HUES6 (cell line): Measurements from ENCODE around the gene GNPTG.

Source experiments
- H3K27ac ChIP-seq: 2 replicates; pipeline ENCODE4 v1.7.0; 2013; ENCODE audit warnings: low read depth, mild to moderate bottlenecking, low read length, inconsistent platforms
- H3K27me3 ChIP-seq: 2 replicates; pipeline ENCODE4 v1.6.1; 2013; ENCODE audit warnings: low read length; ENCODE audit not compliant: control insufficient read depth, insufficient read depth
- H3K36me3 ChIP-seq: 2 replicates; pipeline ENCODE4 v1.6.1; 2013; ENCODE audit warnings: low read length; ENCODE audit not compliant: control insufficient read depth, insufficient read depth
- H3K4me1 ChIP-seq: 2 replicates; pipeline ENCODE4 v1.6.1; 2013; ENCODE audit warnings: low read length; ENCODE audit not compliant: control insufficient read depth, insufficient read depth
- H3K4me3 ChIP-seq: 2 replicates; pipeline ENCODE4 v1.5.1; 2013; ENCODE audit warnings: low read depth, low read length
- H3K9ac ChIP-seq: one replicate; pipeline ENCODE4 v1.6.1; 2013; ENCODE audit warnings: mild to moderate bottlenecking, low read length
- H3K9me3 ChIP-seq: 2 replicates; pipeline ENCODE4 v1.6.1; 2013; ENCODE audit warnings: low read depth, low read length; ENCODE audit not compliant: control insufficient read depth, insufficient read depth

Gene GNPTG

DNA sequence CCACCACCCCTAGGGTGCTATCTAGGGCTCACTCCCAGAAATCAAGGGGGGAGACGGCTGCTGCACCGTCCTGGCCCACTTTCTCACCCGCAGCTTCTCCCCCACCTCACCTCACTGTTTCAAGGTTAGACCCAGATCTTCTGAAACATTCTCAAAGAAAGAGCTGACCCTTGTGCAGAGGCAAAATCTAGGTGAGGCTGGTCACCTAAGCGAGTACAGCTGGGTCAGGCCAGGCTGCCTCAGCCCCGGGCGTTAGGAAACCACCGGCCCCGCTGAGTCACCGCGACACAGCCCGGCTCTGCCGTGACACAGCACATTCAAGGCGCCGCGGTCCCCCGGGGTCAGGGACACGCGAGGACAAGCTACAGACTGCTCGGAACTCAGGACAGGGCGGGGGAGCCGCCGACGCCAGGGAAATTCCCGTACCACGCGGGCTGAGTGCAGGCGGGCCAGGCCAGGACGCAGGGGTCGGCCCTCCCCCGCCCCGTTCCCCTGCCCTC is 27.1 kb downstream of the GNPTG start:
- H3K9ac ChIP-seq = peak overlapping the region; percentile 97
- H3K4me3 ChIP-seq = peak overlapping the region; percentile 86
- H3K9me3 ChIP-seq = no peaks in the 10 kb centered on the region
- peak overlapping the region; percentile 99 for H3K27ac ChIP-seq
- peaks cover 20% of the 10 kb centered on the region for H3K36me3 ChIP-seq
- peaks cover 16% of the 10 kb centered on the region for H3K4me1 ChIP-seq
- no peaks in the 10 kb centered on the region for H3K27me3 ChIP-seq

DNA sequence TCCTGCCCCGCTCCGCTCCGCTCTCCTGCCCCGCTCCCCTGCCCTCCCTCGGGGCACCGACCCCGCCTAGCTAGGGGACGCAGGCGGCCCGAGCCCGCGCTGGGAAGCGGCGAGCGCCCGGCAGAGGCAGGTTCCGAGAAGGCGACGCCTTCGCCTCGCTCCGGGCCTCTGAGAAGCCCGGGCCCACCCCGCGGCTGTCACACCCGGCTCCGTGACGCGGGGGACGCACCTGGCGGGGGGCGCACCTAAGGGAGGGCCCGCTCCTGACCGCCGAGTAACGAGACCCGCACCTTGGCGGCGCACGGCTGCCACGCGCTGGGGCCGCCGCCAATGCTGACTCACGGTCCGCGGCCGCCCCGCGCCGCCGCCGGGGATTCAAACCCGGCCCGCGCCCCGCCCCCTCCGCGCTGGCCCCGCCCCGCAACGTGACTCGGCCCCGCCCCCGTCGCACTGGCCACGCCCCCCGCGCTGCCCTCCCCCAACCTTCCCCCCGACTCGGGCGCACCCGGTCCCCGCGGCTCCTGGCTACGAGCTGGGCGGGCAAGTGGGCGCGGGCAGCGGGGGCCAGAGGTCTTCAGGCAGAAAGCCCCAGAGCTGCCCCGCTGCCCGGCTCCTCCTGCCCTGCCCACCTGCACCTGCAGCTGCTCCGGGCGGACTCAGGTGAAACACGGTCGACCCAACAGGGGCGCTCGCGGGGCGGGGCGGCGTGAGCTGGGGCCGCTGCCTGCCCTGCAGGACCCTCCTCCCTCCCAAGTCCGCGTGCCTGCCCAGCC is 27.8 kb downstream of the GNPTG start:
- Histone ChIP-seq H3K27ac (peak overlapping the region; percentile 99), H3K4me3 (peak overlapping the region; percentile 86), H3K36me3 (peaks cover 20% of the 10 kb centered on the region), H3K9ac (peak overlapping the region; percentile 97), H3K4me1 (peaks cover 16% of the 10 kb centered on the region), H3K9me3 (no peaks in the 10 kb centered on the region), H3K27me3 (no peaks in the 10 kb centered on the region)

DNA sequence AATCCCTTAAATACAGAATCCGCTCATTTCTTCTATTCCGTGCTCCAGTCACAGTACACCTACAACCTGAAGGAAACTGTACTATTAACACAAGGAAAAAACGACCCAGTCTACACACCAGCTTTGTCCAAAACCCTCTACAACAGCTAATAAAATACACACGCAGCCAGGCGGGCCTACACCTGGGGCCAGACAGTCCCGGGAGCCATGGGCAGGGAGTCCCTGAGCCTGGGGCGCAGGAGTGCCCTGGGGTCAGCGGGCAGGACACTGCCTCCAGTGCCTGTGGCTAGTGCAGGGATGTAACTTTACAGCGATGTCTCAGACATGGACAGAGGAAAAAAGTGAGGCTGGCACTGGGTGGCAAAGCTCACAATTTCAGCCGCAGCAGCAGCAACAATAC is 28.5 kb downstream of the GNPTG start:
- Histone ChIP-seq H3K36me3 (peaks cover 22% of the 10 kb centered on the region), H3K9ac (no peak overlapping the region), H3K4me3 (peak overlapping the region; percentile 86), H3K9me3 (no peaks in the 10 kb centered on the region), H3K4me1 (peaks cover 16% of the 10 kb centered on the region), H3K27me3 (no peaks in the 10 kb centered on the region), H3K27ac (no peak overlapping the region)

DNA sequence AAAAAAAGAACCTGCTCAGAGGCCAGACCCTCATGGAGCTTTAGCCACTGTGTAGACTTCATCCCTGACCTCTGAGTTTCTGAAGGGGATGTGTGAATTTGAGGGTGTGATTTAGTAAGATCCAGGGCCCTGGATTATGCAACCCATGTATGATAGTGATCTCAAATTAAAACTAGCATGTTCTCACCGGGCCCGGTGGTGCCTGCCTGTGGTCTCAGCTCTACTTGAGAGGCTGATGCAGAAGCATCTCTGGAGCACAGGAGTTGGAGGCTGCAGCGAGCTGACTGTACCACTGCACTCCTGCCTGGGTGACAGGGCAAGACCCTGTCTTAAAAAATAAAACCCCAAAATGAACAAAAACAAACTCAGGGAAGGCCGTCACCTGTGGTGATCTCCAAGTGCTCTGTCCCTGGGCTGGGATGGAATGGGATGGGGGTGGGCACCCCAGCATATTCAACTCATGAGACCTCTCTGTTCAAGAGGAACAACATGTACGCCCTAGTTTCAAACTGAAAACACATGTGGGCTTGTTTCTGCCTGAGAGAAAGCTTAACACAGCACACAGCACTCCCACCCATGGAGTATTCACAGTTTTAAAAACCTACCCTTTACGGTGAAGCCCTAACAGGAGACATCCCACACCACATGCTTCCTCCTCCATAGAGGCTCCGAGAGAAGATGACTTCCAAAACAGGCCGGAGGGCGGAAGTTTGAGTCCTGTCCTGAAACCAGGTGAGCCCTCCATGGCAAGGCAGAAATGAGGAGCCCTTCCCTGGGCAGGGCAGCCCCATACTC is 30.1 kb downstream of the GNPTG start:
- Histone ChIP-seq H3K27me3 (no peaks in the 10 kb centered on the region), H3K4me3 (no peak overlapping the region), H3K4me1 (peaks cover 16% of the 10 kb centered on the region), H3K36me3 (peaks cover 11% of the 10 kb centered on the region; the same call in 1 of the 2 replicates), H3K9me3 (no peaks in the 10 kb centered on the region), H3K27ac (no peak overlapping the region), H3K9ac (no peak overlapping the region)

DNA sequence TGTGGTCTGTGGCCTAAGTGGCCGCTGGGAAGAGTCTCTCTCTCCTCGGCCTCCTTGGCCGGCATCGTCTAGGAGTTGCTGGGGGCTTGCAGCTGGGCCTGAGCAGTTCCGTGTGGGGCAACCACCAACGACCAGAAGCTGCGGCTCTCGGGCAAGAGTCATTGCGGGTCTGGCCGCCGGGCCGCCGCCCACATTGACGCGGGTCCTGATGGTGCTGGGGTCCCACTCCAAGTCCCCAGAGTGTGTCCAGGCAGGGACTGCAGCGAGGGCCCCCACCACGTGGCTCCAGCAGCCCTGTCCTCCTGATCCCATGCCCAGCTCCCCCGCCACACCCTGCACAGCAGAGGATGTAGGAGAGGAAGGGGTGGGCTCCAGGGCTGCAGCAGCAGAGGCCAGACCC is 31.8 kb downstream of the GNPTG start:
- H3K27me3 ChIP-seq = no peaks in the 10 kb centered on the region
- H3K9ac ChIP-seq = no peak overlapping the region
- H3K36me3 ChIP-seq = peaks cover 14% of the 10 kb centered on the region
- no peak overlapping the region for H3K4me3 ChIP-seq
- no peaks in the 10 kb centered on the region for H3K9me3 ChIP-seq
- H3K4me1 ChIP-seq = peaks cover 6% of the 10 kb centered on the region
- no peak overlapping the region for H3K27ac ChIP-seq

DNA sequence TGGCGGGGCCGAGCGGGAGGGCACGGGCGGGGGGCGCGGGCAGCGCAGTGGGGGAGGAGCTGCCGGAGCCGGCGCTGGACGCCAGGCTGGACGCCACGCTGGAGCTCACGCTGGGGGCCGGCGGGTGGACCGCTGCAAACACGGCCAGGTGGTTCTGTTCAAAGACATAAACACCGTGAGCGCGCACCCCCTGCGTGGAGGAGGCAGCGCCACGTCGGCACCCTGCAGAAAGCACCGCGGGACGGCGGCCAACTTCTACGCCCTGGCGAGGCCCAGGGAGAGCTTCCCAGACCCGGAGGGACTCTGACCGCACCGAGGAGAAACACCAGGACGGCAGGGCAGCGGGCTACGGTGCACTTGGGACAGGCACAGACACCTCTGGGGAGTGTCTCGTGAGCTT is 33.5 kb downstream of the GNPTG start:
- H3K27me3 ChIP-seq = no peaks in the 10 kb centered on the region
- H3K27ac ChIP-seq = no peak overlapping the region
- no peak overlapping the region for H3K4me3 ChIP-seq
- peaks cover 2% of the 10 kb centered on the region for H3K4me1 ChIP-seq
- no peak overlapping the region for H3K9ac ChIP-seq
- H3K9me3 ChIP-seq = no peaks in the 10 kb centered on the region
- peaks cover 23% of the 10 kb centered on the region for H3K36me3 ChIP-seq

DNA sequence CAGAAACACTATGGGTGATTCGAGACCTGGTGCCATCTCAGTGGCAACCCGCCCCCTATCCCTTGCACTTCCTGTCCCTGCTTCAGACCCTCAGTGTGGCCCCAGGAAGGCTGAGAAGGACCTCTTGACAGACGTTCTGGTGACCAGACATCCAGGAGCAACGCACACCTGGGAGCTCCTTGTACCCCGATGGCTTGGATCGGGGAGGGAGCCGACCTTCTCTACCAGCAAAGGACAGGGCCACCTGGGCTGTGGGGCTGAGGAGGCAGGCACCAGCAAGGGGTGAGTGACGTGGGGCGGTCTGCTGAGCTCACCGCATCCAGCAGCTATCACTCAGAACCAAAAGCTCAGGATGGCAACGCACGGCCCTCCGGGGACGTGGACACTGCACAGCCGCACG is 35.6 kb downstream of the GNPTG start:
- Histone ChIP-seq H3K27me3 (no peaks in the 10 kb centered on the region), H3K4me1 (no peaks in the 10 kb centered on the region), H3K4me3 (no peak overlapping the region), H3K27ac (no peak overlapping the region), H3K9me3 (no peaks in the 10 kb centered on the region), H3K36me3 (peaks cover 29% of the 10 kb centered on the region), H3K9ac (no peak overlapping the region)

DNA sequence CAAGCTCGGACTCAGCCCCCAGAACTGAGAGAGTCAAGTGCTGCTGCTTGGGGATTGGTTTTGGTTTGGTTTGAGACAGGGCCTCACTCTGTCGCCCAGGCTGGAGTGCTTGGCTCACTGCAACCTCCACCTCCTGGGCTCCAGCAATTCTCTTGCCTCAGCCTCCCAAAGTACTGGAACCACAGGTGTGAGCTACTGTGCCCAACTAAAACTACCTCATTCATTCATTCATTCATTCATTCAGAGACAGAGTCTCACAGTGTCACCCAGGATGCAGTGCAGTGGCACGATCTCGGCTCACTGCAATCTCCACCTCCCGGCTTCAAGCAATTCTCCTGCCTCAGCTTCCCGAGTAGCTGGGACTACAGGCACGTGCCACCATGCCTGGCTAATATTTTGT is 38.0 kb downstream of the GNPTG start:
- Histone ChIP-seq H3K4me3 (no peak overlapping the region), H3K27ac (no peak overlapping the region), H3K4me1 (no peaks in the 10 kb centered on the region), H3K9me3 (no peaks in the 10 kb centered on the region), H3K9ac (no peak overlapping the region), H3K27me3 (no peaks in the 10 kb centered on the region), H3K36me3 (peaks cover 39% of the 10 kb centered on the region)

DNA sequence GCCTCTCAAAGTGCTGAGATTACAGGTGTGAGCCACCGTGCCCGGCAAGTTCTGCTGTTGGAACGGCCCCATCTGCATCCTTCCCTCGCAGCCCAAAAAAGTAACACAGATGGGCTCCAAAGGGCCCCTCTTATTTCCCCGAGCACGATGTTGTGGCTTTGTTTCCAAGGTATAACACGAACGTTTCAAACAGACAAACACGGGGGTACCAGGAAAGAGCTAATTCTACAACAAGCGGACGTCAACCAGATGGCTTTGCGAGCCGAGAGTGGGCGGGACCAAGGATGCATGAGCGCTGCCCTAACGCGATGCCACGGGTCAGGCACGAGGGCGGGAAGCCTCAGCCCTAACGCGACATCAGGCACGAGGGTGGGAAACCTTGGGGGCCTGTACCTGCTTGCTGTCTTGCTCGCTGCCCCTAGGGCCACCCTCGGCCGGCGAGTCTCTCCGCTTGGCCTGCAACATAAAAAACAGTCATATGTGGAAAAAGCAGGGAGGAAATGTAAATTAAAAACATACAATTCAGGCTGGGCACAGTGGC is 38.6 kb downstream of the GNPTG start:
- Histone ChIP-seq H3K9ac (no peak overlapping the region), H3K36me3 (peaks cover 37% of the 10 kb centered on the region), H3K9me3 (no peaks in the 10 kb centered on the region), H3K27me3 (no peaks in the 10 kb centered on the region), H3K27ac (no peak overlapping the region), H3K4me3 (no peak overlapping the region), H3K4me1 (no peaks in the 10 kb centered on the region)

DNA sequence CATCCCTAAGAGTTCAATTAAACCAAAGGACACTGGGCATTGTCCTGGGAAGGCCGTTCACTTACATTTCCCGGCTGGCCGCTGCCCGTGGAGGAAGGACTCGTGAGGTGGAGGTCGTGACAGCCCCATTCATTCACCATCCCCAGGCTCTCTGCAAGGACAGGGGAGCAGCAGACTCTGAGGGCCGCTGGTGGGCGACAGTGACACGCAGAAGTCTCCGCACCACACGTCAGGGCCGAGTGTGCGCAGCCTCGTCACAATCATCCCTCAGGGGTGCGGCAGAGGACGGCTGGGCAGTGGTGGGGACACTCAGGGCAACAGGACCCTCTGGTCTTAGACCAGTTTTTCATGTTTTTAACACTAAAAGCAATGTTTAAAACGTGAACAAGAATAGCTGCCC is 41.1 kb downstream of the GNPTG start:
- Histone ChIP-seq H3K4me3 (no peak overlapping the region), H3K4me1 (no peaks in the 10 kb centered on the region), H3K36me3 (peaks cover 37% of the 10 kb centered on the region), H3K9me3 (no peaks in the 10 kb centered on the region), H3K27ac (no peak overlapping the region), H3K9ac (no peak overlapping the region), H3K27me3 (no peaks in the 10 kb centered on the region)

DNA sequence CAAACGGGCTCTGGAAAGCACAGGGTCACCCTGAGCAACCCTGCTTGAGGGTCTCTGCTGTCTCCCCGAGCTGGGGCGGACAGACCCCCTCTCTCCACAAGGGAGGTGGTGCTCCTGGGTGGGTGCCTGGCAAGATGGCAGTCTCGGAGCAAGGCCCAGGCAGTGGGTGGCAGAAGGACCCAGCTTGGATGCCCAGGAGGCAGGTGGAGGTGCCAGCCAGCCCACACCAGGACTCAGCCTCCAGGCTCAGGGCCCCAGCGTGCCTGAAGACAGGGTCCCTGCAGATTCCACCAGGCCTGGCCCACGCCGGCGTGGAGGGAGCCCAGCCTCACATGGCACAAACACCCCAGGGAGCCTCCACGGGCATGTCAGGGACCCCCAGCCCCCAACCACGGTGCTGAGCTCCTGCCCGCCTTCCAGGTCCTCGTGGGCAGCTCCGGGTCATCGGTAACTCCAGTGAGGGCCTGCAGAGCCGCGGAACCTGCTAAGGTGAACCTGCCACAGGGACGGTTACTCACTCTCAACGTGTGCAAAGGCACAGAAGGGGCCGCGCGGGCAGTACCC is 42.0 kb downstream of the GNPTG start:
- no peaks in the 10 kb centered on the region for H3K9me3 ChIP-seq
- H3K27ac ChIP-seq = no peak overlapping the region
- H3K4me3 ChIP-seq = no peak overlapping the region
- H3K9ac ChIP-seq = no peak overlapping the region
- peaks cover 35% of the 10 kb centered on the region for H3K36me3 ChIP-seq
- no peaks in the 10 kb centered on the region for H3K4me1 ChIP-seq
- no peaks in the 10 kb centered on the region for H3K27me3 ChIP-seq
